ENCODE data around the gene GRK5.

GRCh38 chr10:119208553-119208940 lies 1.2 kb downstream of the GRK5 start:
- TF ChIP-seq CTCF (conservative IDR thresholded peaks at IDR 0.05; ENCODE audit: low read depth, low read length) (no peak), EZH2 (IDR thresholded peaks at IDR 0.05; ENCODE audit: borderline replicate concordance, low read depth, low read length, poor library complexity, severe bottlenecking) (no peak)
